HepG2 (cell line): ENCODE results near the gene CES3. TPM values are rescaled to one million over a fixed set of nuclear protein-coding genes. Genes with fewer than 3 reads are reported as not detected.

Experiments
- AHR ChIP-seq: IDR thresholded peaks from 2 replicates; pipeline ENCODE4 v1.6.1; 2018; ENCODE audit warnings: missing genetic modification reagents, missing compliant biosample characterization
- CENPBD1 ChIP-seq: sonication (generic); formaldehyde crosslinking; IDR thresholded peaks from 2 replicates; pipeline ENCODE4 v1.8.0; 2022; ENCODE audit warnings: missing genetic modification reagents, low read depth, mild to moderate bottlenecking, borderline replicate concordance
- CERS6 ChIP-seq: sonication (generic); formaldehyde crosslinking; IDR thresholded peaks from 2 replicates; pipeline ENCODE4 v1.5.0; 2020; ENCODE audit warnings: missing genetic modification reagents
- CTCF ChIP-seq: sonication (generic); formaldehyde crosslinking; IDR thresholded peaks from 2 replicates; pipeline ENCODE4 v1.5.0; 2020; ENCODE audit warnings: mild to moderate bottlenecking, missing genetic modification reagents, moderate library complexity
- KLF16 ChIP-seq, 2 experiments: sonication (generic) in 1 of 2; formaldehyde crosslinking in 1 of 2; IDR thresholded peaks; 2 replicates each; pipeline versions ENCODE4 v1.6.1 to v1.8.0; 2016 to 2023; ENCODE audit warnings: missing genetic modification reagents in 2 of 2, missing compliant biosample characterization in 1 of 2
- MEF2D ChIP-seq: sonication (generic); formaldehyde crosslinking; IDR thresholded peaks from 2 replicates; pipeline ENCODE4 v1.5.1; 2020; ENCODE audit warnings: mild to moderate bottlenecking, missing genetic modification reagents
- MLLT10 ChIP-seq: sonication (generic); formaldehyde crosslinking; IDR thresholded peaks from 2 replicates; pipeline ENCODE4 v1.4.0; 2020; ENCODE audit warnings: missing genetic modification reagents
- POGZ ChIP-seq: sonication (generic); formaldehyde crosslinking; IDR thresholded peaks from 2 replicates; pipeline ENCODE4 v1.4.0; 2020; ENCODE audit warnings: mild to moderate bottlenecking, missing genetic modification reagents
- TOPORS ChIP-seq: sonication (generic); formaldehyde crosslinking; IDR thresholded peaks from 2 replicates; pipeline ENCODE4 v1.8.0; 2023; ENCODE audit warnings: mild to moderate bottlenecking, missing genetic modification reagents
- U2AF1 ChIP-seq: fragments of 200-400 bp; formaldehyde crosslinking; optimal IDR thresholded peaks from 2 replicates; pipeline ENCODE3; 2017; ENCODE audit warnings: mild to moderate bottlenecking, low read depth, low read length
- ZC3H13 ChIP-seq: sonication (generic); formaldehyde crosslinking; IDR thresholded peaks from 2 replicates; pipeline ENCODE4 v1.8.1; 2023; ENCODE audit warnings: mild to moderate bottlenecking, missing genetic modification reagents, moderate library complexity
- ZNF580 ChIP-seq: IDR thresholded peaks from 2 replicates; pipeline ENCODE4 v1.6.1; 2016; ENCODE audit warnings: low read depth, borderline replicate concordance
- polyA plus RNA-seq, 8 experiments: library from polyadenylated mRNA; depleted of rRNA in 3 of 8; stranded (reverse) in 7 of 8; unstranded in 1 of 8; fragments of >200 nt; fragmentation: Illumina TruSeq in 4 of 8; extraction: Trizol in 4 of 8; gene quantifications; 2 replicates each; pipeline versions ENCODE4 v1.2.1 to v1.2.3, GENCODE V29; 2011 to 2016; ENCODE audit warnings: low read depth in 4 of 8, missing spikeins in 1 of 8, mixed read lengths in 1 of 8; ENCODE audit not compliant: insufficient read depth in 1 of 8
- total RNA-seq, 5 experiments: library from RNA; depleted of rRNA; stranded (reverse); fragments of >200 nt; fragmentation: Illumina TruSeq; extraction: Trizol; gene quantifications; 2 replicates each; pipeline ENCODE4 v1.2.3, GENCODE V29; 2016; ENCODE audit warnings: low read depth in 1 of 5
- TF ChIP-seq, protein P1 (sequence below): sonication (generic); formaldehyde crosslinking; IDR thresholded peaks from 2 replicates; pipeline ENCODE4 v1.4.0; 2020; ENCODE audit warnings: missing genetic modification reagents
- TF ChIP-seq, protein P2 (sequence below): sonication (generic); formaldehyde crosslinking; IDR thresholded peaks from 2 replicates; pipeline ENCODE4 v1.8.1; 2023; ENCODE audit warnings: mild to moderate bottlenecking, inconsistent platforms, moderate library complexity, missing genetic modification reagents, borderline replicate concordance
- TF ChIP-seq, protein P3 (sequence below): IDR thresholded peaks from 2 replicates; pipeline ENCODE4 v1.6.1; 2016; ENCODE audit warnings: missing biosample characterization, missing genetic modification reagents, low read depth
- TF ChIP-seq, protein P4 (sequence below): sonication (generic); formaldehyde crosslinking; IDR thresholded peaks from 2 replicates; pipeline ENCODE4 v1.4.0; 2020; ENCODE audit warnings: missing genetic modification reagents

The CES3 gene
- total and polyA plus RNA-seq, 2 of the 13 experiments (the other 11 are each of a cell fraction or from before 2014, with no cell fraction given), result 6.6 to 17.4 TPM

- TF ChIP-seq, protein P1, sequence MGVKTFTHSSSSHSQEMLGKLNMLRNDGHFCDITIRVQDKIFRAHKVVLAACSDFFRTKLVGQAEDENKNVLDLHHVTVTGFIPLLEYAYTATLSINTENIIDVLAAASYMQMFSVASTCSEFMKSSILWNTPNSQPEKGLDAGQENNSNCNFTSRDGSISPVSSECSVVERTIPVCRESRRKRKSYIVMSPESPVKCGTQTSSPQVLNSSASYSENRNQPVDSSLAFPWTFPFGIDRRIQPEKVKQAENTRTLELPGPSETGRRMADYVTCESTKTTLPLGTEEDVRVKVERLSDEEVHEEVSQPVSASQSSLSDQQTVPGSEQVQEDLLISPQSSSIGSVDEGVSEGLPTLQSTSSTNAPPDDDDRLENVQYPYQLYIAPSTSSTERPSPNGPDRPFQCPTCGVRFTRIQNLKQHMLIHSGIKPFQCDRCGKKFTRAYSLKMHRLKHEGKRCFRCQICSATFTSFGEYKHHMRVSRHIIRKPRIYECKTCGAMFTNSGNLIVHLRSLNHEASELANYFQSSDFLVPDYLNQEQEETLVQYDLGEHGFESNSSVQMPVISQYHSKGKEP (CRISPR knock-in tag), result 0 out of 2 replicates have a peak, but pooled peaks have one; percentile 57
- TF ChIP-seq, protein P2, sequence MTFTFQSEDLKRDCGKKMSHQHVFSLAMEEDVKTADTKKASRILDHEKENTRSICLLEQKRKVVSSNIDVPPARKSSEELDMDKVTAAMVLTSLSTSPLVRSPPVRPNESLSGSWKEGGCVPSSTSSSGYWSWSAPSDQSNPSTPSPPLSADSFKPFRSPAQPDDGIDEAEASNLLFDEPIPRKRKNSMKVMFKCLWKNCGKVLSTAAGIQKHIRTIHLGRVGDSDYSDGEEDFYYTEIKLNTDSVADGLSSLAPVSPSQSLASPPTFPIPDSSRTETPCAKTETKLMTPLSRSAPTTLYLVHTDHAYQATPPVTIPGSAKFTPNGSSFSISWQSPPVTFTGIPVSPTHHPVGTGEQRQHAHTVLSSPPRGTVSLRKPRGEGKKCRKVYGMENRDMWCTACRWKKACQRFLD, result peak; percentile 79; the same call in 1 of the 2 replicates
- TF ChIP-seq CERS6 (CRISPR knock-in tag), result peak; percentile 84
- no peak; the same call in none of the 2 replicates for TF ChIP-seq CTCF
- TF ChIP-seq MEF2D (CRISPR knock-in tag), result peak; percentile 90; the same call in 1 of the 2 replicates
- peak; percentile 88; the same call in 1 of the 2 replicates for TF ChIP-seq AHR (CRISPR knock-in tag)
- TF ChIP-seq, protein P3, sequence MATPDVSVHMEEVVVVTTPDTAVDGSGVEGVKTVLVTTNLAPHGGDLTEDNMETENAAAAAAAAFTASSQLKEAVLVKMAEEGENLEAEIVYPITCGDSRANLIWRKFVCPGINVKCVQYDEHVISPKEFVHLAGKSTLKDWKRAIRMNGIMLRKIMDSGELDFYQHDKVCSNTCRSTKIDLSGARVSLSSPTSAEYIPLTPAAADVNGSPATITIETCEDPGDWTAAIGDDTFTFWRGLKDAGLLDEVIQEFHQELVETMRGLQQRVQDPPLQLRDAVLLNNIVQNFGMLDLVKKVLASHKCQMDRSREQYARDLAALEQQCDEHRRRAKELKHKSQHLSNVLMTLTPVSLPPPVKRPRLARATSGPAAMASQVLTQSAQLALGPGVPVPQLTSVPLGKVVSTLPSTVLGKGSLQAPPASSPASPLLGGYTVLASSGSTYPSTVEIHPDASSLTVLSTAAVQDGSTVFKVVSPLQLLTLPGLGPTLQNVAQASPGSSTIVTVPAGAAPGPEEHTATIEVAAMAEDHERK (CRISPR knock-in tag), result no peak
- peak; percentile 93 for TF ChIP-seq ZNF580 (CRISPR knock-in tag)
- peak; percentile 49; the same call in 1 of the 2 replicates for TF ChIP-seq MLLT10 (CRISPR knock-in tag)
- TF ChIP-seq POGZ, result peak; percentile 92
- no peak for TF ChIP-seq CENPBD1
- TF ChIP-seq TOPORS (CRISPR knock-in tag), result no peak; the same call in 1 of the 2 replicates
- TF ChIP-seq U2AF1, result peak; percentile 53
- TF ChIP-seq, protein P4, sequence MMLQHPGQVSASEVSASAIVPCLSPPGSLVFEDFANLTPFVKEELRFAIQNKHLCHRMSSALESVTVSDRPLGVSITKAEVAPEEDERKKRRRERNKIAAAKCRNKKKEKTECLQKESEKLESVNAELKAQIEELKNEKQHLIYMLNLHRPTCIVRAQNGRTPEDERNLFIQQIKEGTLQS, result peak; percentile 56
- peak; percentile 89 for TF ChIP-seq ZC3H13 (CRISPR knock-in tag)
- peak in 1 of 2 experiments; percentile 96; a peak in 2 of 4 replicates for TF ChIP-seq KLF16 (CRISPR knock-in tag; IDR thresholded peaks at IDR 0.05)
Observed at GRCh38 chr16:66934138-66934838, 26.8 kb upstream of the CES3 start, which contains the start of gene CIAO2B (continued).
